Fibroblast of pulmonary artery (primary cell): ENCODE measurements around the gene MRTFA.

Experiments
- DNase-seq: peaks from one replicate; pipeline ENCODE4 v3.0.0-alpha.2; 2010; ENCODE audit warnings: low read depth
- H3K4me3 ChIP-seq: replicated peaks from 2 replicates; pipeline ENCODE4 v1.5.1; 2011; ENCODE audit warnings: low read depth, mild to moderate bottlenecking, control low read depth, low read length, moderate library complexity
- CTCF ChIP-seq: IDR thresholded peaks from 2 replicates; pipeline ENCODE4 v1.5.1; 2011; ENCODE audit warnings: mild to moderate bottlenecking, control low read depth, low read length, inconsistent platforms; ENCODE audit errors: missing control alignments

MRTFA gene

GRCh38 chr22:40416636-40417035 is 219.9 kb downstream of the MRTFA start:
- DNase-seq, result no peak
- no peak for TF ChIP-seq CTCF
- no peak overlapping the region for H3K4me3 ChIP-seq

GRCh38 chr22:40416267-40416570 is 220.3 kb downstream of the MRTFA start:
- TF ChIP-seq CTCF, result no peak
- no peak for DNase-seq
- no peak overlapping the region for H3K4me3 ChIP-seq

DNA sequence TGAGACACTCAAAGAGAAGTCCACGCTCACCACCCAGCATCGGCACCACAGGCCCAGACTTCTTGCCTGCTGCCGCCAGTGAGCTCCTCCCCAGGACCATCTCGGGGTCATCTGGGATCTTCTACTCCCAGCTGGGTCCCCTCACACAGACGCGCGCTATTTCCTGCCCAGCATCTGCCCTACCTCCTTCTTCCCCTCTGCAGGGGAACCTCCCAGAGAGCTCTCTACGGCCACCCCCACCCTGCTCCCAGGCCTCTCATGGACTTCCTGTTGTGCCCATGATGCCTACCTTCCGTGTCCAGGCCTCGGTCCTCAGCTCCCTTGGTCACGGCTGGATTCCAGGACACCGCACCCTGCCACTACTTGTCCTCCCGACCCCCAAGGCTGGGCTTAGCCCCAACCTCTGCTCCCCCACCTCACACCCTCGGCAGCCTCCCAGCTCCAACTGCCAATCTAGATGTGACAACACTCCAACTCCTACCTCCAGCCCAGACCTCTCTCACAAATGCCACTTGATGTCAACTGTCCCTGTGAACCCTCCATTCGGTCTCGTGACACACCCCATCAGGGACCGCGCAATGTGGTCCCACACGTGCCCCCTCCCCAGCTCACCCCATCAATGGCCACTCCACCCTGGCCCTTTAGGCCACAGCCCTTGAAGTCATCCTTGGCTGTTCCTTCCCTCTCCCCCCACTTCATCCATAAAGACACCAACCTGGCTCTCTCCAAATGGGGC is 220.8 kb downstream of the MRTFA start:
- DNase-seq, result peak; percentile 29
- H3K4me3 ChIP-seq, result no peak overlapping the region
- no peak for TF ChIP-seq CTCF

GRCh38 chr22:40414838-40415505 is 221.5 kb downstream of the MRTFA start:
- TF ChIP-seq CTCF, result no peak
- DNase-seq, result no peak
- H3K4me3 ChIP-seq, result no peak overlapping the region

DNA sequence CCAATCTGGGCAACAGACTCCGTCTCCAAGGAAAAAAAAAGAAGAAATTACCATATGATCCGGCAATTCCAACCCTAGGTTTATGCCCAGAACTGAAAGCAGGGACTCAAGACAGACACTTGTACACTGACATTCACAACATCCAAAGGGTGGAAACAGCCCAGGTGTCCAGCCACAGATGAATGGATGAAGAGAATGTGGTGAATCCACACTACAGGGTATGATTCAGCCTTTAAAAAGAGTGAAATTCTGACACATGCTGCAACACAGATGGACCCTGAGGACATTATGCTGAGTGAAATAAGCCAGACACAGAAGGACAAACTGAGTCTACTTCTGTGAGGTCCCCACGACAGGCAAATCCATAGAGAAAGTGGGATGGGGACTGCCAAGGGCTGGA is 222.2 kb downstream of the MRTFA start:
- no peak for DNase-seq
- TF ChIP-seq CTCF, result no peak
- no peak overlapping the region for H3K4me3 ChIP-seq

- DNase-seq, result no peak
- no peak overlapping the region for H3K4me3 ChIP-seq
- no peak for TF ChIP-seq CTCF
These were observed 222.6 kb downstream of the MRTFA start for GRCh38 chr22:40413873-40414272.

DNA sequence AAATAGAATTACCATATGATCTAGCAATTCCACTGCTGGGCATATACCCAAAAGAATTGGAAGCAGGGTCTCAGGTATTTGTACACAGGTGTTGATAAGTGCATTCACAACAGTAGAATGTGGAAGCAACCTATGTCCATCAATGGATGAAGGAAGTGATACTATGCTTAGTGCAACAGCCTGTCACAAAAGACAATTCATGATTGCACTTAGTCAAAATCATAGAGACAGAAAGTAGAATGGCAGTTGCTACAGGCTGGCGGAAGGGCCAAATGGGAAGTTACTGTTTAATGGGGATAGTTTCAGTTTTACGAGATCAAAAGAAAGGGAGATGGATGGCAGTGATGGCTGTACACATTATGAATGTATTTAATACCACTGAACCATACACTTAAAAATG is 224.1 kb downstream of the MRTFA start:
- H3K4me3 ChIP-seq, result no peak overlapping the region
- TF ChIP-seq CTCF, result no peak
- DNase-seq, result no peak
